ENCODE measurements around the gene LUC7L3.
A peak's percentile ranks its signal among the peaks of the same experiment; 100 is the strongest.
"Not testable (repeated sequence)": the region's sequence is repeated elsewhere in the genome, so short reads cannot be mapped to it uniquely, and the experiment has no call there.

The LUC7L3 gene

DNA sequence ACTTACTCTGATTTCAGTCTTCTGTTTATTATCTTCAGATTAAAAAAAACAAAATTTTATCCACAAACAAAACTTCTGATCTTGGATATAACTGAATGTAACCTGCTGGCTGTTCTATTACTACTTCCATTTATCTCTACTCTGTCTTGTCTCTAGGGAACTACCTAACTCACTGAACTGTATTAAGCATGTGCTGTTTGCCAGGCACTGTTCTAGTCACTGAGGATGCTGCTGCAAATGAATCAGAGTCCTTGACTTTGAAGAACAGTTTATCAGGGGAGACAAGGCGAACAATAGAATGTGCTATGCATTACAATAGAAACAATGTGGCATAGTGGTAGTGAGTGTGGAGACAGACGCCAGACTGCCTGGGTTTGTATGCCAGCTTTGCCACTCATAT lies 9.4 kb upstream of the LUC7L3 start:
- no peak for DNase-seq (ENCODE audit: low spot score)

- no peak for DNase-seq (ENCODE audit: low spot score)
Measured at GRCh38 chr17:50710650-50711049, 8.8 kb upstream of the LUC7L3 start.

- no peak for DNase-seq (ENCODE audit: low spot score)
Measured at GRCh38 chr17:50712641-50713040, 6.8 kb upstream of the LUC7L3 start.

GRCh38 chr17:50715471-50715870 lies 3.9 kb upstream of the LUC7L3 start:
- no peak for DNase-seq (ENCODE audit: low spot score)

DNA sequence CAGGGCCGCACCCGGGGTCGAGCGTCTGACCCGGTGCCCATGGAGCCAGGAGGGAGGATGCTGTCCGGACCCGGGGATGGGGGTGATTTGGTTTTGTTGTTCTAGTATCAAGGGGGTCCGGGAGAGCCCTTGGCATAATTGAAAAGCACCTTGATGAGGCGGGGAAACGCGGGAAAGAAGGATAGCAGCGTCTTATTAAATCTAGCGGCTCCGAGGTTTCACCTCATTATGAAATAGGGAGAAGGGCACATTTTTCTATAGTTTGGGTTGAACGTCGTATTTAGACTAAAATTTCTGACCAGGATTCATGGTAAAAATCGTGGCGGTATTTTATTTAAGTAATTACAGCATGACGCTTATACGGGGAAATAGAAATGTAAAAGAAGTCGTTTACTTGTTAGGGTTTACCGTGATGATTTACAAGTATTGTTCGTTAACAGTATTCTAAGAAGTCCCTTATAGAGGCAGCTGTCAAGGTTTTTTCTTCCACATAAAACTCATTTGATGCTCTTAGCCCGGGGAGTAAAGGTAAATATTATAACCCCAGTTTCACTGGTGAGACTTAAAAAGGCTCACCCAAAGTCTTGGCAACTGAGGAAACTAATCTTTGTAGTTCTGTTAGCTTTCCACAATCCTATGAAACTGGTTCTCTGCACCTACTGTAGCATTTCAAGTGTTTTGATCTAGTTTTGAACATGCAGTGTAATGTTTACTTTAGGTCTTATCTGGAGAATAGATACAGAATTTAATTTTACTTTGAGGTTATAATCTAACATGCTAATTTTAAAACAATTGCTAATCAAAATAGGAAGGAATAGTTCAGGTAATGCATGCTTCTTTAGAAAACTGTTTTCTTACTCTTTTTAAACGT lies 756 bp downstream of the LUC7L3 start:
- DNase-seq (ENCODE audit: low spot score), result no peak

GRCh38 chr17:50721194-50722010 lies 2.0 kb downstream of the LUC7L3 start:
- DNase-seq (ENCODE audit: low spot score), result peak; percentile 24

- DNase-seq (ENCODE audit: low spot score), result no peak
Measured at GRCh38 chr17:50722746-50723145, 3.3 kb downstream of the LUC7L3 start.

- DNase-seq (ENCODE audit: low spot score), result not testable (repeated sequence)
Measured at GRCh38 chr17:50724622-50725021, 5.2 kb downstream of the LUC7L3 start.

DNA sequence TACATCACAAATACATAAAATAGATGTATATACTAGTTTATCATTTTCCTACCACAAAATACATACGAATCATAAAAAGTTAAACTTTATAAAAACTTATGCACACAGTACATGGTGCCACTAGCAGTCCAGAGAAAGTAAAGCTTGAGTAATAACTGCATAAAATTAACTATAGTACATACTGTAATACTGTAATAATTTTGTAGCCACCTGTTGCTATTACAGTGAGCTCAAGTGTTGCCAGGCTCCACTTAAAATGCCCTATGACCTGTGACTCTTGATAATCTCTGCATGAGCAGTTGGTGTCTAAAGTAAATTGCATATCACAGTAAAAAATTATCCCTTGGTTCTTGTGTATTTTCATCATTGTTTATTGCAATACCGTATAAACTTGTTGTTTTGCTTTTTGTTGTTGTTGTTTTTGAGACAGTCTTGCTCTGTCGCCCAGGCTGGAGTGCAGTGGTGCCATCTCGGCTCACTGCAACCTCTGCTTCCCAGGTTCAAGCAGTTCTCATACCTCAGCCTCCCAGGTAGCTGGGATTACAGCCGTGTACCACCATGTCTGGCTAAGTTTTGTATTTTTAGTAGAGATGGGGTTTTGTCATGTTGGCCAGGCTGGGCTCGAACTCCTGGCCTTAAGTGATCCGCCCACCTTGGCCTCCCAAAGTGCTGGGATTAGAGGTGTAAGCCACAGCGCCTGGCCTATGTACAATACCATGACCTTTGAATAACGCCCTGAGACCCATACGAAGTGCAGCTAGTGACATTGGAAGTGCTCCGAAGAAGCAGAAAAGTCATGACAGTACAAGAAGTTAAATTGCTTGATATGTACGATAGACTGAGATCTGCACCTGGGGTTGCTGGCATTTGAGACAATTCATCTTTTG lies 6.6 kb downstream of the LUC7L3 start:
- DNase-seq (ENCODE audit: low spot score), result no peak

DNA sequence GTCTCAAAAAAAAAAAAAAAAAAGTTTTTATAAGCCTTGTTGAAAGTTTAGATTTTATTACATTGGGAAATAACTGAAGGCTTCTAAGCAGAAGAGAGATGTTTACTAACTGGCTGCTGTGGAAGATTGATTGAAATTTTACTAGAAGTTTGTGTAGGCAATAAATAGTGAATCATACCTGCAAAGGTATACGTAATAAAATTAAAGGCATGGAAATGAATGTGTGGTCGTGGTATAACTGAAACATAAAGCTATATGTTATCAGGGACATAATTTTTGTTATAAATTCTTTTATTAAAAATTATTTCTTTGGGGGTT lies 8.7 kb downstream of the LUC7L3 start:
- DNase-seq (ENCODE audit: low spot score), result no peak

DNA sequence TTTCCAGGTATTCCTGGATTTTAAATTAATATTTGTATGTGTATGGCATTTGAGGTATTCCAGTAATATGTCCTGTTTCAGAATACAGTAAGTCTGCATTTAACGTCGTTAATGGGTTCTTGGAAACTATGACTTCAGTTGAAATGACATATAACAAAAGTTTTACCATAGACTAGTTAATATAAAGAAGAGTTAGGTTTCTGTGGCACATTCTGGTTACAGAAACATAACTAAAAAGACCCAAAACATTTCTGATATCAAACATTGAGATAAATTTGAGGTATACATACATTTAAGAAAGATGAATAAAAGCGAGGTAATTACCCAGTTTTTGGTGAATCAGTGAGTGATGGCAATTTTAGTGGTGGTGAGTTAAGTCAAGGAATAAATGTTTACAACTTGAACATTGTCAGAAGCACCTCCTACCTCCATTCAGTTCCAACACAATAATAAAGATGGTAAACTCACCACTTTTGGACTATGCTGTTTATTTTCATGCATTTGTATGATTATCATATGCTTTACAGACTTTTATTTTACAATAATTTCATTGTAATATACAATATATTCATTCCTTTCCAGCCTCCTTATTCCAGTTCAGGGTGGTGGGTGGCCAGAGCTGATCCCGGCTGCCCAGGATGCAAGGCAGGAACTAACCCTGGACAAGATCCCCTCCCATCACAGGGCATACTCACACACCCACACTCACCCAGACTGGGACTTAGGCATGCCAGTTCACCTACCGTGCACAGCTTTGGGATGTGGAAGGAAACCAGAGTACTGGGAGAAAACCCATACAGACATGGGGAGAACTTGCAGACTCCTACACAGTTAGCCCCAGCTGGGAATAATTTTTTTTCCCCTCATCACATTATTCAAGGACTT lies 9.7 kb downstream of the LUC7L3 start:
- DNase-seq (ENCODE audit: low spot score), result no peak

- no peak for DNase-seq (ENCODE audit: low spot score)
Measured at GRCh38 chr17:50731575-50732460, 12.4 kb downstream of the LUC7L3 start.

DNA sequence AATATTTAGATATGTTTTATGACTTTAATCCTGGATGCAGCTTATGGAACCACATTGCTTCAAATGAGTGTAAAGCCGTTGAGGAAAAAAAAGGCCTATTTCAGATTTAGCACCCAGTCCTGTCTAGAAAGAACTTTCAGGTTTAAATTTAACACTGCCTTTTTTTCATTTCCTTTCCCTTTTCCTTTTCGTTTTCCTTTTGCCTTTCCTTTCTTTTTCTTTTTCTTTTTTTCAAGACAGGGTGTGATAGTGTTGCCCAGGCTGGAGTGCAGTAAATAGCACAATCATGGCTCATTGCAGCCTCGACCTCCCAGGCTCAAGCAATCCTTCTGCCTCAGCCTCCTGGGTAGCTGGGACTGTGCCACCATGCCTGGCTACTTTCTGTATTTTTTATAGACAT lies 15.9 kb downstream of the LUC7L3 start:
- DNase-seq (ENCODE audit: low spot score), result no peak

DNA sequence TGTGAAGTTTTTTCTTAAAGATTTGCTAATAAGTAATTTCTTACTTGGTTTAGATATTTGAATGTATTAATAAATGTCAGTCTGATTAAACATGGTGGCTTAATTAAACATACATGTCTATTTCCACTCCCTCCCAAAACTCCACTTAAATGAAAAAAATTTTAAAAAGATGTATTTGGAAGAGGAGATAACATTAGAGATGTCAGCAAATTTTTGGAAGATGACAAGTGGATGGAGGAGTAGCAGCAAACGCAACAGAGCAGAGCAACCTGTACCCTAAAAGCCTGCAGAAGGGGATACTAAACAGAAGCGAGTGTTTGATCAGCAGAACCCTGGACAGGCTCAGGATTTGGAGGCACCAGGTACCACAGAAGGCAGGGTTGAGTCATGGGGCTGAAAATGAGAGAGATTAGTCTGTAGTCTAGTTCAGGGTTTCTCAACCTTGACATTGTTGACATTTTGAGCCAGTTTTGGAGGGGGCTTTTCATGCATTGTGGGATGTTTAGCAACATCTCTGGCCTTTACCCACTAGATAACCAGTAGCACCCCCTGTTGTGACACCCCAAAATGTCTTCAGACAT lies 17.8 kb downstream of the LUC7L3 start:
- no peak for DNase-seq (ENCODE audit: low spot score)

GRCh38 chr17:50739098-50739497 lies 19.7 kb downstream of the LUC7L3 start:
- DNase-seq (ENCODE audit: low spot score), result no peak

DNA sequence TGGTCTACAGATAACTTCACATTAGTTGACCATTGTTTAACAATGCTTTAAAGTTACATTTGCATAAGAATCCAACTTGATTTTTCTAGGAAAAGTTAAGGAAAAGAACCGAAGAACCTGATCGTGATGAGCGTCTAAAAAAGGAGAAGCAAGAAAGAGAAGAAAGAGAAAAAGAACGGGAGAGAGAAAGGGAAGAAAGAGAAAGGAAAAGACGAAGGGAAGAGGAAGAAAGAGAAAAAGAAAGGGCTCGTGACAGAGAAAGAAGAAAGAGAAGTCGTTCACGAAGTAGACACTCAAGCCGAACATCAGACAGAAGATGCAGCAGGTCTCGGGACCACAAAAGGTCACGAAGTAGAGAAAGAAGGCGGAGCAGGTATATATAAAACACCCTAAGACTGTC lies 26.2 kb downstream of the LUC7L3 start:
- DNase-seq (ENCODE audit: low spot score), result no peak

DNA sequence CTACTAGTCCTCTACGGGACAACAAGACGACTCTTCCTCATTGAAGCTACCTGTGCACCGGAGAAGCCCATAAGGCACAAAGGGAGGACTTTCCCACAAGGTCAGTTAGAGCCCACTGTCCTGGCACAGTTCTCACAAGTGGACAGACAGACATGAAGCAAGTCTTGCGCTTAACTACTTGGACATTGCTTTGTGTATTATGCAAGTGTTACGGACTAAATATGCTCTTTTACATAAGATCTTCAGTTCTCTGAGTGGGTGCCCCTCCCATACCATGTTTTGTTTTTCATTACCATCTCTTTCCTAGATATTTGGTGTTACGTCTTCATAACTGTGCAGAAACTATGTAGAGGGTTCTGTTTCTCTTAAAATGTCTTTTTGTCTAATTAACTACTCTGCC lies 29.8 kb downstream of the LUC7L3 start:
- no peak for DNase-seq (ENCODE audit: low spot score)

- no peak for DNase-seq (ENCODE audit: low spot score)
Measured at GRCh38 chr17:50754521-50754920, 35.1 kb downstream of the LUC7L3 start.

DNA sequence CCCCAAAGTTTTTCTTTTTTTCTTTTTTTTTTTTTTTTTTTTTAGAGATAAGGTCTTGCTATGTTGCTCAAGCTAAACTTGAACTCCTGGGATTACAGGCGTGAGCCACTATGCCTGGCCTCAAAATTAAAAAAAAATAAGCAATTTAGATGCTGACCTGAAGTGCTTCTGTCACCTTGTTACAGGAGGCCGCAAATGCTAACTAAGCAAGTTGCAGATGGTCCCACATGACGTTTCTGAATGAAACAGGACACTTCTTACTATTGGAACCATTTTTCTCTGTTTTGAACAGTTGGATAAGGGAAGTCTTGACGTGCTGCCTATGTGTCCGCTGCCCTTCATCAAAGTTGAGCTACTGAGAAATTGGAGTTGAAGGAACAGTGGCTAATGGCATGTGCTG lies 39.1 kb downstream of the LUC7L3 start:
- DNase-seq (ENCODE audit: low spot score), result no peak

- no peak for DNase-seq (ENCODE audit: low spot score)
Measured at GRCh38 chr17:50758989-50759544, 39.7 kb downstream of the LUC7L3 start.
